HepG2 (cell line): ENCODE results near the gene EPHA10. TPM values are rescaled to one million over a fixed set of nuclear protein-coding genes. Genes with fewer than 3 reads are reported as not detected.
A peak's percentile ranks its signal among the peaks of the same experiment; 100 is the strongest.

Source experiments
- BRCA1 ChIP-seq: sonication (generic); formaldehyde crosslinking; IDR thresholded peaks from 2 replicates; pipeline ENCODE4 v1.4.0; 2020; ENCODE audit warnings: missing genetic modification reagents
- KAT8 ChIP-seq: IDR thresholded peaks from 2 replicates; pipeline ENCODE4 v1.6.1; 2016; ENCODE audit warnings: missing genetic modification reagents, missing compliant biosample characterization
- KDM1A ChIP-seq: IDR thresholded peaks from 2 replicates; pipeline ENCODE4 v1.6.1; 2016; ENCODE audit warnings: missing compliant biosample characterization
- MXD4 ChIP-seq: IDR thresholded peaks from 2 replicates; pipeline ENCODE4 v1.6.1; 2016; ENCODE audit warnings: mild to moderate bottlenecking, missing biosample characterization, missing genetic modification reagents
- NFE2 ChIP-seq: sonication (generic); formaldehyde crosslinking; IDR thresholded peaks from 2 replicates; pipeline ENCODE4 v1.4.0; 2020; ENCODE audit warnings: missing genetic modification reagents
- PCBP2 ChIP-seq: fragments of 200-400 bp; formaldehyde crosslinking; optimal IDR thresholded peaks from 2 replicates; pipeline ENCODE3; 2018; ENCODE audit warnings: low read length, low read depth; ENCODE audit not compliant: poor library complexity, severe bottlenecking
- SATB2 ChIP-seq: sonication (generic); formaldehyde crosslinking; IDR thresholded peaks from 2 replicates; pipeline ENCODE4 v1.5.0; 2020; ENCODE audit warnings: missing genetic modification reagents
- SP5 ChIP-seq: IDR thresholded peaks from 2 replicates; pipeline ENCODE4 v1.6.1; 2016; ENCODE audit warnings: low read depth, borderline replicate concordance
- TOE1 ChIP-seq: sonication (generic); formaldehyde crosslinking; IDR thresholded peaks from 2 replicates; pipeline ENCODE4 v1.4.0; 2020; ENCODE audit warnings: mild to moderate bottlenecking, missing genetic modification reagents
- WIZ ChIP-seq: sonication (generic); formaldehyde crosslinking; IDR thresholded peaks from 2 replicates; pipeline ENCODE4 v1.5.1; 2020; ENCODE audit warnings: mild to moderate bottlenecking, missing genetic modification reagents
- ZIK1 ChIP-seq: sonication (generic); formaldehyde crosslinking; IDR thresholded peaks from 2 replicates; pipeline ENCODE4 v1.5.0; 2020; ENCODE audit warnings: mild to moderate bottlenecking, low read depth, missing genetic modification reagents, borderline replicate concordance
- ZNF256 ChIP-seq: sonication (generic); formaldehyde crosslinking; conservative IDR thresholded peaks from 2 replicates; pipeline ENCODE4 v1.4.0; 2020; ENCODE audit warnings: missing genetic modification reagents
- ZNF558 ChIP-seq: sonication (generic); formaldehyde crosslinking; IDR thresholded peaks from 2 replicates; pipeline ENCODE4 v1.9.0; 2022; ENCODE audit warnings: mild to moderate bottlenecking, missing genetic modification reagents, borderline replicate concordance
- ZNF572 ChIP-seq: sonication (generic); formaldehyde crosslinking; IDR thresholded peaks from 2 replicates; pipeline ENCODE4 v1.5.1; 2020; ENCODE audit warnings: mild to moderate bottlenecking, missing genetic modification reagents
- ZNF607 ChIP-seq: sonication (generic); formaldehyde crosslinking; IDR thresholded peaks from 2 replicates; pipeline ENCODE4 v1.5.1; 2020; ENCODE audit warnings: missing genetic modification reagents, mild to moderate bottlenecking, borderline replicate concordance
- ZNF670 ChIP-seq: sonication (generic); formaldehyde crosslinking; IDR thresholded peaks from 2 replicates; pipeline ENCODE4 v1.8.0; 2022; ENCODE audit warnings: mild to moderate bottlenecking, missing genetic modification reagents, borderline replicate concordance
- polyA plus RNA-seq, 8 experiments: library from polyadenylated mRNA; depleted of rRNA in 3 of 8; stranded (reverse) in 7 of 8; unstranded in 1 of 8; fragments of >200 nt; fragmentation: Illumina TruSeq in 4 of 8; extraction: Trizol in 4 of 8; gene quantifications; 2 replicates each; pipeline versions ENCODE4 v1.2.1 to v1.2.3, GENCODE V29; 2011 to 2016; ENCODE audit warnings: low read depth in 4 of 8, missing spikeins in 1 of 8, mixed read lengths in 1 of 8; ENCODE audit not compliant: insufficient read depth in 1 of 8
- total RNA-seq, 5 experiments: library from RNA; depleted of rRNA; stranded (reverse); fragments of >200 nt; fragmentation: Illumina TruSeq; extraction: Trizol; gene quantifications; 2 replicates each; pipeline ENCODE4 v1.2.3, GENCODE V29; 2016; ENCODE audit warnings: low read depth in 1 of 5
- TF ChIP-seq, protein P1 (sequence below): sonication (generic); formaldehyde crosslinking; conservative IDR thresholded peaks from 2 replicates; pipeline ENCODE4 v1.8.0; 2022; ENCODE audit warnings: missing genetic modification reagents
- TF ChIP-seq, protein P2 (sequence below): sonication (generic); formaldehyde crosslinking; IDR thresholded peaks from 2 replicates; pipeline ENCODE4 v1.4.0; 2020; ENCODE audit warnings: mild to moderate bottlenecking, missing genetic modification reagents
- TF ChIP-seq, protein P3 (sequence below): sonication (generic); formaldehyde crosslinking; IDR thresholded peaks from 2 replicates; pipeline ENCODE4 v1.8.1; 2022; ENCODE audit warnings: mild to moderate bottlenecking, missing genetic modification reagents
- TF ChIP-seq, protein P4 (sequence below): sonication (generic); formaldehyde crosslinking; IDR thresholded peaks from 2 replicates; pipeline ENCODE4 v1.5.0; 2020; ENCODE audit warnings: missing genetic modification reagents, mild to moderate bottlenecking, borderline replicate concordance
- TF ChIP-seq, protein P5 (sequence below): sonication (generic); formaldehyde crosslinking; conservative IDR thresholded peaks from 2 replicates; pipeline ENCODE4 v1.4.0; 2020; ENCODE audit warnings: missing genetic modification reagents
- TF ChIP-seq, protein P6 (sequence below): sonication (generic); formaldehyde crosslinking; IDR thresholded peaks from 2 replicates; pipeline ENCODE4 v1.4.0; 2020; ENCODE audit warnings: missing genetic modification reagents, borderline replicate concordance

The EPHA10 gene
- total and polyA plus RNA-seq, 2 of the 13 experiments (the other 11 are each of a cell fraction or from before 2014, with no cell fraction given) = 0.11 to 0.58 TPM

DNA sequence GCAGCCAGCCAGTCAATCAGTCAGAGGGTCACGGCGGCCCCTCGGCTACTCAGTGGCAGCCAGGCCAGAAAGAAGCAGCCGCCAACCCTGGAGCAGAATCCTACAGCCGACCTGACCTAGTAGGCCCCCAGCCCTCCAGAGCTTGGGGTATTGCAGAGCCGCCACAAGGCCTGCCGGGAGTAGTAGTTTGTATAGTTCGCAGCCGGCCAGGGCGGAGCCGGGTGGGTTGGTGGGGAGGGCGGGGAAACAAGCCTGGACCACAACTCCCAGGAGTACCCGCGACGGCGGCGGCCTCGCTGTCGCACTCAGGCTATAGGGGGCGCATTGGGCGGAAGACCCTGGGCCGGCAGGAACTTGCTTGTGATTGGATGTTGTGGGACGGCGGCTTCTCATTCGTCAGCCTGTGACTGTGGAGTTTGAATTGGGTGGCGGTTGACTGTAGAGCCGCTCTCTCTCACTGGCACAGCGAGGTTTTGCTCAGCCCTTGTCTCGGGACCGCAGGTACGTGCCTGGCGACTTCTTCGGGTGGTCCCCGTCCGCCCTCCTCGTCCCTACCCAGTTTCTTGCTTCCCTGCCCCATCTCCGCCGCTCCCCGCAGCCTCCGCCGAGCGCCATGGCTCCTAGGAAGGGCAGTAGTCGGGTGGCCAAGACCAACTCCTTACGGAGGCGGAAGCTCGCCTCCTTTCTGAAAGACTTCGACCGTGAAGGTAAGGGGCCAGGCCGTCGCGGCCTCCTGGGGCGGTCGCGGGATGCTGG, 72.7 kb downstream of the EPHA10 start, which contains the start of gene CDCA8 (continued):
- TF ChIP-seq, protein P1, sequence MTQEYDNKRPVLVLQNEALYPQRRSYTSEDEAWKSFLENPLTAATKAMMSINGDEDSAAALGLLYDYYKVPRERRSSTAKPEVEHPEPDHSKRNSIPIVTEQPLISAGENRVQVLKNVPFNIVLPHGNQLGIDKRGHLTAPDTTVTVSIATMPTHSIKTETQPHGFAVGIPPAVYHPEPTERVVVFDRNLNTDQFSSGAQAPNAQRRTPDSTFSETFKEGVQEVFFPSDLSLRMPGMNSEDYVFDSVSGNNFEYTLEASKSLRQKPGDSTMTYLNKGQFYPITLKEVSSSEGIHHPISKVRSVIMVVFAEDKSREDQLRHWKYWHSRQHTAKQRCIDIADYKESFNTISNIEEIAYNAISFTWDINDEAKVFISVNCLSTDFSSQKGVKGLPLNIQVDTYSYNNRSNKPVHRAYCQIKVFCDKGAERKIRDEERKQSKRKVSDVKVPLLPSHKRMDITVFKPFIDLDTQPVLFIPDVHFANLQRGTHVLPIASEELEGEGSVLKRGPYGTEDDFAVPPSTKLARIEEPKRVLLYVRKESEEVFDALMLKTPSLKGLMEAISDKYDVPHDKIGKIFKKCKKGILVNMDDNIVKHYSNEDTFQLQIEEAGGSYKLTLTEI (CRISPR knock-in tag) = no peak
- TF ChIP-seq PCBP2 (no peak), WIZ (CRISPR knock-in tag) (0 out of 2 replicates have a peak, but pooled peaks have one; percentile 63), ZNF607 (CRISPR knock-in tag) (peak; percentile 55; the same call in 1 of the 2 replicates), NFE2 (CRISPR knock-in tag) (no peak), KAT8 (CRISPR knock-in tag) (peak; percentile 90), ZNF558 (no peak), SP5 (CRISPR knock-in tag) (no peak; the same call in 1 of the 2 replicates), MXD4 (CRISPR knock-in tag) (peak; percentile 61; the same call in 1 of the 2 replicates), ZNF256 (CRISPR knock-in tag) (no peak), ZNF670 (no peak), TOE1 (CRISPR knock-in tag) (no peak), SATB2 (CRISPR knock-in tag) (no peak), BRCA1 (peak; percentile 69; the same call in 1 of the 2 replicates), KDM1A (no peak), ZNF572 (no peak; the same call in 1 of the 2 replicates), ZIK1 (CRISPR knock-in tag) (no peak)
- TF ChIP-seq, protein P2, sequence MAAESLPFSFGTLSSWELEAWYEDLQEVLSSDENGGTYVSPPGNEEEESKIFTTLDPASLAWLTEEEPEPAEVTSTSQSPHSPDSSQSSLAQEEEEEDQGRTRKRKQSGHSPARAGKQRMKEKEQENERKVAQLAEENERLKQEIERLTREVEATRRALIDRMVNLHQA (CRISPR knock-in tag) = no peak
- TF ChIP-seq, protein P3, sequence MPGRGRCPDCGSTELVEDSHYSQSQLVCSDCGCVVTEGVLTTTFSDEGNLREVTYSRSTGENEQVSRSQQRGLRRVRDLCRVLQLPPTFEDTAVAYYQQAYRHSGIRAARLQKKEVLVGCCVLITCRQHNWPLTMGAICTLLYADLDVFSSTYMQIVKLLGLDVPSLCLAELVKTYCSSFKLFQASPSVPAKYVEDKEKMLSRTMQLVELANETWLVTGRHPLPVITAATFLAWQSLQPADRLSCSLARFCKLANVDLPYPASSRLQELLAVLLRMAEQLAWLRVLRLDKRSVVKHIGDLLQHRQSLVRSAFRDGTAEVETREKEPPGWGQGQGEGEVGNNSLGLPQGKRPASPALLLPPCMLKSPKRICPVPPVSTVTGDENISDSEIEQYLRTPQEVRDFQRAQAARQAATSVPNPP (CRISPR knock-in tag) = no peak
- TF ChIP-seq, protein P4, sequence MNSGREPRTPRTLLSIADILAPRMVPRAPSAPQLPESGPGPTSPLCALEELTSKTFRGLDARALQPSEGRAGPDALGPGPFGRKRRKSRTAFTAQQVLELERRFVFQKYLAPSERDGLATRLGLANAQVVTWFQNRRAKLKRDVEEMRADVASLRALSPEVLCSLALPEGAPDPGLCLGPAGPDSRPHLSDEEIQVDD (CRISPR knock-in tag) = 0 out of 2 replicates have a peak, but pooled peaks have one; percentile 26
- TF ChIP-seq, protein P5, sequence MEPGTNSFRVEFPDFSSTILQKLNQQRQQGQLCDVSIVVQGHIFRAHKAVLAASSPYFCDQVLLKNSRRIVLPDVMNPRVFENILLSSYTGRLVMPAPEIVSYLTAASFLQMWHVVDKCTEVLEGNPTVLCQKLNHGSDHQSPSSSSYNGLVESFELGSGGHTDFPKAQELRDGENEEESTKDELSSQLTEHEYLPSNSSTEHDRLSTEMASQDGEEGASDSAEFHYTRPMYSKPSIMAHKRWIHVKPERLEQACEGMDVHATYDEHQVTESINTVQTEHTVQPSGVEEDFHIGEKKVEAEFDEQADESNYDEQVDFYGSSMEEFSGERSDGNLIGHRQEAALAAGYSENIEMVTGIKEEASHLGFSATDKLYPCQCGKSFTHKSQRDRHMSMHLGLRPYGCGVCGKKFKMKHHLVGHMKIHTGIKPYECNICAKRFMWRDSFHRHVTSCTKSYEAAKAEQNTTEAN (CRISPR knock-in tag) = no peak
- TF ChIP-seq, protein P6, sequence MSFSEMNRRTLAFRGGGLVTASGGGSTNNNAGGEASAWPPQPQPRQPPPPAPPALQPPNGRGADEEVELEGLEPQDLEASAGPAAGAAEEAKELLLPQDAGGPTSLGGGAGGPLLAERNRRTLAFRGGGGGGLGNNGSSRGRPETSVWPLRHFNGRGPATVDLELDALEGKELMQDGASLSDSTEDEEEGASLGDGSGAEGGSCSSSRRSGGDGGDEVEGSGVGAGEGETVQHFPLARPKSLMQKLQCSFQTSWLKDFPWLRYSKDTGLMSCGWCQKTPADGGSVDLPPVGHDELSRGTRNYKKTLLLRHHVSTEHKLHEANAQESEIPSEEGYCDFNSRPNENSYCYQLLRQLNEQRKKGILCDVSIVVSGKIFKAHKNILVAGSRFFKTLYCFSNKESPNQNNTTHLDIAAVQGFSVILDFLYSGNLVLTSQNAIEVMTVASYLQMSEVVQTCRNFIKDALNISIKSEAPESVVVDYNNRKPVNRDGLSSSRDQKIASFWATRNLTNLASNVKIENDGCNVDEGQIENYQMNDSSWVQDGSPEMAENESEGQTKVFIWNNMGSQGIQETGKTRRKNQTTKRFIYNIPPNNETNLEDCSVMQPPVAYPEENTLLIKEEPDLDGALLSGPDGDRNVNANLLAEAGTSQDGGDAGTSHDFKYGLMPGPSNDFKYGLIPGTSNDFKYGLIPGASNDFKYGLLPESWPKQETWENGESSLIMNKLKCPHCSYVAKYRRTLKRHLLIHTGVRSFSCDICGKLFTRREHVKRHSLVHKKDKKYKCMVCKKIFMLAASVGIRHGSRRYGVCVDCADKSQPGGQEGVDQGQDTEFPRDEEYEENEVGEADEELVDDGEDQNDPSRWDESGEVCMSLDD (CRISPR knock-in tag) = no peak
